Adrenal gland (tissue), 12 donors: ENCODE results near the gene SLC2A4. TPM values are rescaled to one million over a fixed set of nuclear protein-coding genes. Genes with fewer than 3 reads are reported as not detected.
A peak's percentile ranks its signal among the peaks of the same experiment; 100 is the strongest.
"Not testable (repeated sequence)": the region's sequence is repeated elsewhere in the genome, so short reads cannot be mapped to it uniquely, and the experiment has no call there.

Experiments
- DNase-seq, 7 donors: peaks; one replicate each; pipeline ENCODE4 v3.0.0-alpha.2; 2019 to 2020
- H3K27ac ChIP-seq, 5 donors: fragments of 200-600 bp; sonication (generic) in 4 of 5; 1 replicate in 3 of 5; 2 replicates in 2 of 5; pipeline versions ENCODE4 v1.5.1 to v1.8.0; 2016 to 2020; ENCODE audit warnings: mild to moderate bottlenecking in 1 of 5
- H3K27me3 ChIP-seq: fragments of 200-600 bp; 2 replicates; pipeline ENCODE4 v1.8.0; 2021
- H3K36me3 ChIP-seq, 2 donors: fragments of 200-600 bp; replicated peaks in 1 of 2; 1 replicate in 1 of 2; 2 replicates in 1 of 2; pipeline versions ENCODE4 v1.5.1 to v1.8.0; 2018 to 2022
- H3K4me1 ChIP-seq, 2 donors: fragments of 200-600 bp; replicated peaks in 1 of 2; 1 replicate in 1 of 2; 2 replicates in 1 of 2; pipeline versions ENCODE4 v1.5.1 to v1.8.0; 2018 to 2021
- H3K4me3 ChIP-seq, 4 donors: fragments of 200-600 bp; sonication (generic) in 3 of 4; one replicate each; pipeline ENCODE4 v1.5.1; 2016 to 2018
- H3K9me3 ChIP-seq, 3 donors: fragments of 200-600 bp; sonication (generic) in 1 of 3; replicated peaks in 1 of 3; 1 replicate in 2 of 3; 2 replicates in 1 of 3; pipeline versions ENCODE4 v1.5.1 to v1.8.0; 2016 to 2021
- CTCF ChIP-seq, 6 experiments: fragments of 450-650 bp in 4 of 6; fragments of 200-600 bp in 2 of 6; sonication (generic) in 1 of 6; IDR thresholded peaks; 1 replicate in 5 of 6; 2 replicates in 1 of 6; pipeline versions ENCODE4 v1.5.1 to v1.8.0; 2016 to 2021; ENCODE audit warnings: antibody characterized with exemption in 6 of 6, mild to moderate bottlenecking in 2 of 6, moderate library complexity in 1 of 6
- POLR2A ChIP-seq, 2 donors: fragments of 450-650 bp; IDR thresholded peaks; one replicate each; pipeline ENCODE4 v1.6.1; 2017; ENCODE audit warnings: antibody characterized with exemption in 2 of 2, mild to moderate bottlenecking in 2 of 2, moderate library complexity in 1 of 2
- WGBS, 4 donors: extraction: QIAGEN DNeasy Blood & Tissue Kit in 2 of 4; methylation state at CpG; one replicate each; pipeline versions ENCODE4 v1.1.5 to v1.1.7; 2013 to 2017; 5-methylcytosine and 5-hydroxymethylcytosine counted together
- intact Hi-C, 2 donors: fragments of 100-400 bp; cut with DNase I; formaldehyde crosslinking; loops; one replicate each; pipeline versions ENCODE4 v1.14.1 to v1.15.0; 2022 to 2023
- polyA plus RNA-seq, 3 donors: library from polyadenylated mRNA; stranded (reverse); fragments of 200-250 nt in 2 of 3; fragments of 350-450 nt in 1 of 3; fragmentation: Illumina TruSeq in 1 of 3; extraction: RNeasy Lipid Tissue Mini Kit (QIAGEN cat#74804) in 1 of 3; gene quantifications; one replicate each; pipeline ENCODE4 v1.2.3, GENCODE V29; 2013 to 2014
- total RNA-seq, 9 donors: library from RNA; depleted of rRNA in 4 of 9; stranded (reverse); fragments of >200 nt in 4 of 9; fragments of 120-200 nt in 1 of 9; fragmentation: NEBNext Ultra II Directional in 1 of 9; extraction: Animal tissue kit (Norgen Biotek cat#: 25700) in 1 of 9; gene quantifications; one replicate each; pipeline versions ENCODE4 v1.1.0 to v1.2.4, GENCODE V29; 2013 to 2023
- donor health status: healthy with polysubstance abuse.
- donor health status: Bipolar disorder and iron deficiency.
- donor health status: DM: yes; HTN: yes; CAD: no.
- donor health status: DM: no; HTN: no; CAD: no.
- donor health status: DM: no; HTN: no; CAD: no.
- donor health status: DM: yes; HTN: yes; CAD: no.

The SLC2A4 gene
- total and polyA plus RNA-seq, 12 donors, result 0.75 to 30.0 (median 6.7) TPM

DNA sequence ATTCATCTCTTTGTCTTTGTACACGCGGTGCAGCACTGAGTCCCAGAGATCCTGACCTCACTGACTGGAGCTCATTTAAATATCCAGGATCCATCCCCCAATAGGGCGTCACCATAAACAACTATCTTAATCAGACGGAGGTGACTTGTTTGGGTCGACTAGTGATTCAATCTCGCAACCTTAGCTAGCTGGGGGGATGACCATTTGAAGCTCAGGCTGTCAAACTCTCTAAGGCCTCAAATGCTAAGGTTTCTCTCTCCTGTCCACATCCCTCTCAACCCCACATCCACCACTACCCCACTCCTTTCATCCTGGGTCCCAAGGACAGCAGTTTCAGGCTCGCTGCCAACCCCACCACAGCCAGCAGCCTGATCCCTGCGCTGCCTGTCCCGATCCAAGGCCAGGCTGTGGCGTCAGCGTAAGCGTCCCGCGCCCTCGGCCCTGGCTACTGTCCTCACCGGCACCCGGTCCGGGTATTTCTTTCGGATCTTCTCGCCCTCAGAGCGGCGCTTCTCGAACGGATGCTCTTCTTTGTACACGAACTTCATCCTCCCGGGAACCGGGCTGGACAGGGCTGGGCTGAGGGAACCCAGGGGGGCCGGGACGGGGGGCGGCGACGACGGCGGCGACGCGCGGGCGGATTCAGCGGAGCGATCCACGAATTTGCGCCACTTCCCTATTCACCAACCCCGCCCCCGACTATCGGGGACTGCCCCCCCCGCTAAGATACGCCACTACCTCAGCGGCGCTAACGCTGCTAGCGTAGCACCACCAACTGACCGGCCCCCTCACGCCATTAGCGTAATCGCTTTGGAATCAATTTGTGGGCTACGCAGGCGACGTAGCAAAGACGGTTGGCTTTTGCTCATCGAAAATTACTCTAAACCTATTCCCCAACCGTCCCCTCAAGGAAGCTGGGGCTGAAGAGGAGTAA, 39.5 kb upstream of the SLC2A4 start, which contains the start of gene GABARAP:
Gene GABARAP, minus strand, starts transcription at position 667 of the 934 bp plus-strand sequence. Its CDS starts 119 bp downstream, at position 548.
- intact Hi-C loops, result no loop called here
- H3K36me3 ChIP-seq, result peaks cover 0 to 44% of the 10 kb centered on the region in 2 donors
- DNase-seq, result peak; percentile 94 to 98 (median 95)
- TF ChIP-seq POLR2A (IDR thresholded peaks at IDR 0.05) (peak; percentile 57 to 85), CTCF (IDR thresholded peaks at IDR 0.05) (peak in 1 of 6 experiments; percentile 9)
- H3K9me3 ChIP-seq, result no peaks in the 10 kb centered on the region
- H3K4me1 ChIP-seq, result peaks cover 24 to 28% of the 10 kb centered on the region in 2 donors
- 0 to 1% (median 0%) methylated on average over 20 to 62 of the region's 62 CpGs for WGBS, 4 donors
- no peaks in the 10 kb centered on the region for H3K27me3 ChIP-seq
- H3K4me3 ChIP-seq, result peak within 1 kb of the TSS; percentile 1 to 92 (median 49)
- H3K27ac ChIP-seq, result peak within 1 kb of the TSS; percentile 87 to 100 (median 95)

DNA sequence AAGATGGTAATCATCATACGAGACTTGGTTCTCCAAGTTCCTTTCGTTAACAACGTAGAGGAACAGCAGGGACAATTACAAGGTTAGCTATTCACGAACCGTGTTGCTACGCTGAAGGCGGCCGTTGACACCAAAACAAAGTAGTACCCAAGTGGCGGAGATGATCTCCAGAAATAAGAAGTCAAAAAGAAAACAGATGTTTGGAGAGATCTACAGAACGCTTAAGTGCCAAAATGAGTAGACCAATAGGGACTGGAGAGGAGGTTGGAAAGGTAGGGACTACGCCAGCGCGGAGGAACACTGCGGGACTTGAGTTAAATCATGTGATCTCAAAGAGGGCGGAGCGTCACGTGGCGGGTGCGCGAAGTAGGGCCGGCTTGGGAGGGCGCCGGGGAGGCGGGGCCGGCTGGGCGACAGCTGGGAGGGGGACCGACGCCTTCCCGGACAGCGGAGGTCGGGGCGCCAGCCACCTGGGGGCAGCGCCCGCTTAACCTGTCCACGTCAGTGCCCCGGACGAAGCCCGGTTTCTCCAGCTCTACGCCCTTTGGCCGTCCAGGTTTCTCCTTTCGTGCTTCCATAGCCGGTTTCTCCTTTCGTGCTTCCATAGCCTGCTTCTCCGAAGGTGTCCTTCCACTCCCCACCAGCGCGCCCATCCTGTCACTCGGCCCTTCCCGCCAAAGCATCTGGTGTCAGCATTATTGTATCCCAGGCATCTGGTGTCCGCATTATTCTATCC, 38.6 kb upstream of the SLC2A4 start:
- peaks cover 18 to 23% of the 10 kb centered on the region in 2 donors for H3K4me1 ChIP-seq
- H3K27me3 ChIP-seq, result no peaks in the 10 kb centered on the region
- 1% methylated on average over 34 to 49 of the region's 49 CpGs for WGBS, 4 donors
- TF ChIP-seq POLR2A (IDR thresholded peaks at IDR 0.05) (peak; percentile 18 to 74), CTCF (IDR thresholded peaks at IDR 0.05) (peak in 1 of 6 experiments; percentile 17)
- no peaks in the 10 kb centered on the region for H3K9me3 ChIP-seq
- DNase-seq, result peak; percentile 97 to 99 (median 97)
- H3K4me3 ChIP-seq, result peak overlapping the region in 3 of 4 donors; percentile 29 to 92 (median 47)
- peak overlapping the region; percentile 87 to 100 (median 95) for H3K27ac ChIP-seq
- intact Hi-C loops, result no loop called here
- peaks cover 0 to 45% of the 10 kb centered on the region in 2 donors for H3K36me3 ChIP-seq

- intact Hi-C loops, result no loop called here
- 16 to 38% (median 25%) methylated on average over 2 of the region's 2 CpGs for WGBS, 4 donors
- Histone ChIP-seq H3K4me3 (peak overlapping the region in 3 of 4 donors; percentile 29 to 92 (median 47)), H3K27me3 (no peaks in the 10 kb centered on the region), H3K36me3 (peaks cover 0 to 45% of the 10 kb centered on the region in 2 donors), H3K9me3 (no peaks in the 10 kb centered on the region), H3K4me1 (peaks cover 18 to 23% of the 10 kb centered on the region in 2 donors), H3K27ac (peak overlapping the region; percentile 87 to 100 (median 95))
- TF ChIP-seq CTCF (IDR thresholded peaks at IDR 0.05) (peak in 1 of 6 experiments; percentile 20), POLR2A (IDR thresholded peaks at IDR 0.05) (no peak)
- DNase-seq, result no peak
Observed at GRCh38 chr17:7243453-7243729, 38.1 kb upstream of the SLC2A4 start.

- H3K9me3 ChIP-seq, H3K27me3 ChIP-seq, intact Hi-C loops: not testable (repeated sequence)
- H3K27ac ChIP-seq, result peak overlapping the region in 4 of 5 donors; percentile 87 to 100 (median 95)
- peak in 1 of 7 donors; percentile 33 for DNase-seq
- WGBS, 4 donors, result 65 to 77% (median 74%) methylated on average over 7 to 10 of the region's 10 CpGs
- peaks cover 21 to 26% of the 10 kb centered on the region in 2 donors for H3K4me1 ChIP-seq
- H3K4me3 ChIP-seq, result peak overlapping the region in 1 of 4 donors; percentile 92
- peaks cover 0 to 45% of the 10 kb centered on the region in 2 donors for H3K36me3 ChIP-seq
Observed at GRCh38 chr17:7243838-7244237, 37.7 kb upstream of the SLC2A4 start.
